ENCODE measurements around the gene ZNF385D. TPM values are rescaled to one million over a fixed set of nuclear protein-coding genes. Genes with fewer than 3 reads are reported as not detected.

The ZNF385D gene
- 1.3 and 4.2 TPM in 2 replicates for total RNA-seq

- DNase-seq (ENCODE audit: low read depth in 2 of 2), result no peak
Observed at GRCh38 chr3:21750831-21751391, at the start of gene ZNF385D. ZNF385D (minus strand) TSS chr3:21751210; CDS start chr3:21750916, 294 bp downstream.

GRCh38 chr3:21798356-21799088, 47.5 kb upstream of the ZNF385D start:
- no peak for DNase-seq (ENCODE audit: low read depth in 2 of 2)

GRCh38 chr3:21795921-21796320, 44.9 kb upstream of the ZNF385D start:
- DNase-seq (ENCODE audit: low read depth in 2 of 2), result no peak

- DNase-seq (ENCODE audit: low read depth in 2 of 2), result no peak
Observed at GRCh38 chr3:21795152-21795837, 44.3 kb upstream of the ZNF385D start.

- no peak for DNase-seq (ENCODE audit: low read depth in 2 of 2)
Observed at GRCh38 chr3:21794291-21794690, 43.3 kb upstream of the ZNF385D start.

GRCh38 chr3:21792176-21792575, 41.2 kb upstream of the ZNF385D start:
- no peak for DNase-seq (ENCODE audit: low read depth in 2 of 2)

- no peak for DNase-seq (ENCODE audit: low read depth in 2 of 2)
Observed at GRCh38 chr3:21791356-21791755, 40.3 kb upstream of the ZNF385D start.

GRCh38 chr3:21790466-21790865, 39.5 kb upstream of the ZNF385D start:
- no peak for DNase-seq (ENCODE audit: low read depth in 2 of 2)

- DNase-seq (ENCODE audit: low read depth in 2 of 2), result no peak
Observed at GRCh38 chr3:21789730-21790129, 38.7 kb upstream of the ZNF385D start.

GRCh38 chr3:21786438-21786797, 35.4 kb upstream of the ZNF385D start:
- no peak for DNase-seq (ENCODE audit: low read depth in 2 of 2)

- no peak for DNase-seq (ENCODE audit: low read depth in 2 of 2)
Observed at GRCh38 chr3:21785765-21786437, 34.9 kb upstream of the ZNF385D start.

- DNase-seq (ENCODE audit: low read depth in 2 of 2), result no peak
Observed at GRCh38 chr3:21783839-21784238, 32.8 kb upstream of the ZNF385D start.

GRCh38 chr3:21781355-21781754, 30.3 kb upstream of the ZNF385D start:
- DNase-seq (ENCODE audit: low read depth in 2 of 2), result no peak

- DNase-seq (ENCODE audit: low read depth in 2 of 2), result peak; percentile 0 to 25
Observed at GRCh38 chr3:21779909-21780308, 28.9 kb upstream of the ZNF385D start.

GRCh38 chr3:21778715-21779114, 27.7 kb upstream of the ZNF385D start:
- DNase-seq (ENCODE audit: low read depth in 2 of 2), result no peak

GRCh38 chr3:21777821-21778220, 26.8 kb upstream of the ZNF385D start:
- DNase-seq (ENCODE audit: low read depth in 2 of 2), result no peak

- no peak for DNase-seq (ENCODE audit: low read depth in 2 of 2)
Observed at GRCh38 chr3:21766002-21766401, 15.0 kb upstream of the ZNF385D start.

- no peak for DNase-seq (ENCODE audit: low read depth in 2 of 2)
Observed at GRCh38 chr3:21755896-21756295, 4.9 kb upstream of the ZNF385D start.

- DNase-seq (ENCODE audit: low read depth in 2 of 2), result no peak
Observed at GRCh38 chr3:21754839-21755238, 3.8 kb upstream of the ZNF385D start.

- DNase-seq (ENCODE audit: low read depth in 2 of 2), result peak; percentile 1 to 36
Observed at GRCh38 chr3:21752749-21753347, 1.8 kb upstream of the ZNF385D start.

GRCh38 chr3:21751886-21752285, 876 bp upstream of the ZNF385D start:
- no peak for DNase-seq (ENCODE audit: low read depth in 2 of 2)

All from dermis microvascular lymphatic vessel endothelial cell (primary cell).